ENCODE measurements around the gene ZFYVE27. TPM values are rescaled to one million over a fixed set of nuclear protein-coding genes. Genes with fewer than 3 reads are reported as not detected.

ZFYVE27 gene
- total RNA-seq, 2 donors from 2014 or later: 24.8 to 25.5 TPM

DNA sequence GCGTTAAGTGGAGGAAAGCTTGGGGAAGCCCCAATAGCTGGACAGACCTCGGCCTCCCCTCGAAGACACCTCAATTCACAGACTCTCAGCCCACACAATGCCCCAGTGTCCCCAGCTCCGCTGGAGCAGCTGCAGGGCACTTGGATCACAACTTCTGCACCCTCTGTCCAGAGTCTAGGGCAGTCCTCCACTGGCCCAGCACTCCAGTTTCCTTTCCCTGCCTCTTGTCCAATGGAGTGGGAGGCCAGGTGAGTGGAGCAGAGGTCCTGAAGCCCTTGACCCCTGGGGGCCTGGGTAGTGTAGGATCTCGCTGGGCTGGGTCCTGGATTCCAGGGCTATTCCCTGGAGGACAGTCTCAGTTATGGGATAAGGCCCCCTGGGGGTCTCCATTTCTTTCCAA is 23.0 kb downstream of the ZFYVE27 start:
- no peaks in the 10 kb centered on the region for H3K9me3 ChIP-seq
- H3K27me3 ChIP-seq (replicated peaks; ENCODE audit: insufficient read depth): no peaks in the 10 kb centered on the region
- DNase-seq (ENCODE audit: low spot score) (no peak), ATAC-seq (ENCODE audit: insufficient number of reproducible peaks, low FRiP score, low read depth) (no peak)
- TF ChIP-seq, protein P1, sequence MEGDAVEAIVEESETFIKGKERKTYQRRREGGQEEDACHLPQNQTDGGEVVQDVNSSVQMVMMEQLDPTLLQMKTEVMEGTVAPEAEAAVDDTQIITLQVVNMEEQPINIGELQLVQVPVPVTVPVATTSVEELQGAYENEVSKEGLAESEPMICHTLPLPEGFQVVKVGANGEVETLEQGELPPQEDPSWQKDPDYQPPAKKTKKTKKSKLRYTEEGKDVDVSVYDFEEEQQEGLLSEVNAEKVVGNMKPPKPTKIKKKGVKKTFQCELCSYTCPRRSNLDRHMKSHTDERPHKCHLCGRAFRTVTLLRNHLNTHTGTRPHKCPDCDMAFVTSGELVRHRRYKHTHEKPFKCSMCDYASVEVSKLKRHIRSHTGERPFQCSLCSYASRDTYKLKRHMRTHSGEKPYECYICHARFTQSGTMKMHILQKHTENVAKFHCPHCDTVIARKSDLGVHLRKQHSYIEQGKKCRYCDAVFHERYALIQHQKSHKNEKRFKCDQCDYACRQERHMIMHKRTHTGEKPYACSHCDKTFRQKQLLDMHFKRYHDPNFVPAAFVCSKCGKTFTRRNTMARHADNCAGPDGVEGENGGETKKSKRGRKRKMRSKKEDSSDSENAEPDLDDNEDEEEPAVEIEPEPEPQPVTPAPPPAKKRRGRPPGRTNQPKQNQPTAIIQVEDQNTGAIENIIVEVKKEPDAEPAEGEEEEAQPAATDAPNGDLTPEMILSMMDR (IDR thresholded peaks at IDR 0.05): no peak
- no peak overlapping the region for H3K4me3 ChIP-seq
- H3K36me3 ChIP-seq: peaks cover 28% of the 10 kb centered on the region
- H3K4me1 ChIP-seq (ENCODE audit: control insufficient read depth in 1 of 2, low read depth in 2 of 2): no peaks in the 10 kb centered on the region
- H3K27ac ChIP-seq: no peak overlapping the region

DNA sequence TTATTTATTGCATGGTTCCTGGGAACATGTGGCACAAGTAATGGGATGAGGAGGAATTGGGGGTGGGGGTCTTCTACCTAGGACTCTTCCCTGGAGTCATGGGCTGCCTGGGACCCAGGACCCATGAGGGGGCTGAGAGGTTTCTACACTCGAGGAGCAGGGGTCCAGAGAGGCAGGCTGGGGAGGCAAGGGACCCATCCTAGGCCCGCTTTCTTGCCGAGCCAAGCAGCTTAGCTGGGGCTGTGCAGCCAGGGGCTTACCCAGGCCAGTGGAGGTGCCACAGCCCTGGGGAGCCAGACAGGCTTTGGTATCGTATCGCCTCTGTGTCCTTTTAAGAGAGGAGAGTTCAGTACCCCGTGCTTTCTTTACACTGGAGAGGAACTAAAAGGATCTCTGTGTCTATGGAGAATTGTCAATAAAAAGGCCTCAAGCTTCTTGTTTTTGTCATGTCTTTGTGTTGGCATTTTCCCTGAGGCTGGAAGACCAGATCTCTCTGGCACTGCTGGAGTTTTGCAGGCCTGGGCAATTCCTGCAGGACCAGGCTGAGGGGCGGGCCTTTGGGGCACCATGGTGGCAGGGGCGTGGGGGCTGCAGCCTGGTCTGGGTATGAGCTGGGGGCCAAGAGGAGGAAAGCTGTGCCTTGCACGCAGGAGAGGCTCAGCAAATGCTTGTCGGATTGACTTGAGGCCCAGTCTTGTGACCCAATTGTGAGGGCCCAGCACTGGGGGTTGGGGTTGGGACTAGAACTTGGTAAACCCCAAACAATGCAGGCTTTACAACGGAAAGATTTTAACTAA is 23.7 kb downstream of the ZFYVE27 start:
- Histone ChIP-seq H3K27me3 (replicated peaks; ENCODE audit: insufficient read depth) (no peaks in the 10 kb centered on the region), H3K4me1 (ENCODE audit: control insufficient read depth in 1 of 2, low read depth in 2 of 2) (no peaks in the 10 kb centered on the region), H3K36me3 (peaks cover 21% of the 10 kb centered on the region), H3K9me3 (no peaks in the 10 kb centered on the region), H3K4me3 (no peak overlapping the region), H3K27ac (no peak overlapping the region)
- TF ChIP-seq, protein P1 (IDR thresholded peaks at IDR 0.05): no peak
- ATAC-seq (ENCODE audit: insufficient number of reproducible peaks, low FRiP score, low read depth) (no peak), DNase-seq (ENCODE audit: low spot score) (no peak)

DNA sequence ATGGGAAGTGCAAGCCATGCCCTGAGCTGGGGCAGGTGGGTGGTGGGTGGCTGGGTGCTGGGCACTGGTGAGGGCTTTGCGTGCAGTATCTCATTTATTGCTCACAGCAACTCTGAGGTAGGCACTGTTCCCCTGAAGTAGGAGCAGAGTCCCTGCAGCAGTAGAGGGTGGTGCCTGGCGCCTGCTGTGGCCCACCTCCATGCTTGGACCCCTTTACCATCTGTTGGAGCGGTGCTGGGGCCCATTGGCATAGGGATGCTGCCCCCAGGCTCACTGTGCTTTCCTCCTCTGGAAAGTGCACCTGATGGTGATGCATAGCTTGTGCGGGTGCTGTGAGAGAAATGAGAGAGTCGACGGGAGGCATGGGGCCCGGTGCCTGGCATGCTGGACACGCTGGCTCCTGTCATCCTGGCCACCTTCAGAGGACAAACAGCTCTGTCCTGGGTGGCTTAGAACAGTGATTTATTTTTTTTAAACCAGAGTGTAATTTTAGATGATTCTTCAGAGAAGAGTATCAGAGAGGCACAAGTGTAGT is 24.5 kb downstream of the ZFYVE27 start:
- Histone ChIP-seq H3K4me3 (no peak overlapping the region), H3K27ac (no peak overlapping the region), H3K9me3 (no peaks in the 10 kb centered on the region), H3K36me3 (peaks cover 13% of the 10 kb centered on the region), H3K27me3 (replicated peaks; ENCODE audit: insufficient read depth) (no peaks in the 10 kb centered on the region), H3K4me1 (ENCODE audit: control insufficient read depth in 1 of 2, low read depth in 2 of 2) (no peaks in the 10 kb centered on the region)
- DNase-seq (ENCODE audit: low spot score): no peak
- TF ChIP-seq, protein P1 (IDR thresholded peaks at IDR 0.05): no peak
- no peak for ATAC-seq (ENCODE audit: insufficient number of reproducible peaks, low FRiP score, low read depth)

DNA sequence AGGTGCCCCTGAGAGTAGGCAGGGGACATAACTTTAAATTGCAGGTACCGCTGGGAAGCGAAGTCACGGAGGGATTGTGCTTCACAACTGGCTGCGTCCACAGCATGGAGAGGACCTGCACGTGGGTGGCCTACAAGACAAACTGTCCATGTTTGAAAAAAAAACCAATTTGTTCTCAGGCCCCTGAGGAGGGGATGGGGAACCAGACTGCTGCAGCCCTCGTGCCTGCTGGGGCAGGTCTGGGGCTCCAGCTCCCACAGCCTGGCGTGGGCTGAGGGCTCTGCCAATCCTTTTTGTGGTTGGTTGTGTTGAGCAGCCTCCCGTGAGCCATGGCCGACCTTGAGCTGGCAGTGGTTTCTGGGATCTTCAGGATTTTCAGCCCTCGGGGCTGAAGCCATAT is 25.1 kb downstream of the ZFYVE27 start:
- no peaks in the 10 kb centered on the region for H3K27me3 ChIP-seq (replicated peaks; ENCODE audit: insufficient read depth)
- ATAC-seq (ENCODE audit: insufficient number of reproducible peaks, low FRiP score, low read depth) (no peak), DNase-seq (ENCODE audit: low spot score) (no peak)
- TF ChIP-seq, protein P1 (IDR thresholded peaks at IDR 0.05): no peak
- no peak overlapping the region for H3K27ac ChIP-seq
- no peak overlapping the region for H3K4me3 ChIP-seq
- H3K9me3 ChIP-seq: no peaks in the 10 kb centered on the region
- peaks cover 7% of the 10 kb centered on the region for H3K36me3 ChIP-seq
- H3K4me1 ChIP-seq (ENCODE audit: control insufficient read depth in 1 of 2, low read depth in 2 of 2): no peaks in the 10 kb centered on the region

DNA sequence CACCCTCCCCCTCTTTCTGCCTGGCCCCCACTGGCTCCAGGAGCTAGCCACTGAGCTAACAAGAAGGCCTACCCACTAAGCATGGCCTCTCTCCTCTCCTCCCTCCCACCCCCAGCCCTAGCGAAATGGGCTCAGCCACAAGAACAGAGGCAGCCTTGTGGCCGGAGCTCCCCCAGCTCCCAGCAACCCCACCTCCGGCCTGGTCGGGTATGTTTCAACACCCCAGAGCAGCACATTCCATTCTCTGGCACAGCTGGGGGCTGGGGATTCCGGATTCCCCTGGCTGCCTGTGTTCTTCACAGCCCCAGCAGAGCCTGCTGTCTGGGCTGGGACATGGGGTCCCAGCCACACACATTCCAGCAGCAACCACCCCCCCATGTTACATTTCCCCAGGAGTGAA is 25.9 kb downstream of the ZFYVE27 start:
- H3K36me3 ChIP-seq: no peaks in the 10 kb centered on the region
- ATAC-seq (ENCODE audit: insufficient number of reproducible peaks, low FRiP score, low read depth): no peak
- no peak for DNase-seq (ENCODE audit: low spot score)
- no peak overlapping the region for H3K4me3 ChIP-seq
- H3K27me3 ChIP-seq (replicated peaks; ENCODE audit: insufficient read depth): no peaks in the 10 kb centered on the region
- H3K27ac ChIP-seq: no peak overlapping the region
- H3K9me3 ChIP-seq: no peaks in the 10 kb centered on the region
- H3K4me1 ChIP-seq (ENCODE audit: control insufficient read depth in 1 of 2, low read depth in 2 of 2): no peaks in the 10 kb centered on the region
- TF ChIP-seq, protein P1 (IDR thresholded peaks at IDR 0.05): no peak

Measured in thoracic aorta (tissue), 2 donors.